HG02970 (cell line): Measurements from ENCODE around the gene EBI3.
"Not testable (repeated sequence)": the region's sequence is repeated elsewhere in the genome, so short reads cannot be mapped to it uniquely, and the experiment has no call there.

ENCODE experiments used
- ATAC-seq: cut with Tn5 transposase; IDR thresholded peaks from one replicate; pipeline ENCODE4 v1.9.1; 2021; ENCODE audit warnings: mild to moderate bottlenecking, moderate library complexity, moderate number of reproducible peaks; ENCODE audit not compliant: unreplicated experiment, low FRiP score

EBI3 gene

DNA sequence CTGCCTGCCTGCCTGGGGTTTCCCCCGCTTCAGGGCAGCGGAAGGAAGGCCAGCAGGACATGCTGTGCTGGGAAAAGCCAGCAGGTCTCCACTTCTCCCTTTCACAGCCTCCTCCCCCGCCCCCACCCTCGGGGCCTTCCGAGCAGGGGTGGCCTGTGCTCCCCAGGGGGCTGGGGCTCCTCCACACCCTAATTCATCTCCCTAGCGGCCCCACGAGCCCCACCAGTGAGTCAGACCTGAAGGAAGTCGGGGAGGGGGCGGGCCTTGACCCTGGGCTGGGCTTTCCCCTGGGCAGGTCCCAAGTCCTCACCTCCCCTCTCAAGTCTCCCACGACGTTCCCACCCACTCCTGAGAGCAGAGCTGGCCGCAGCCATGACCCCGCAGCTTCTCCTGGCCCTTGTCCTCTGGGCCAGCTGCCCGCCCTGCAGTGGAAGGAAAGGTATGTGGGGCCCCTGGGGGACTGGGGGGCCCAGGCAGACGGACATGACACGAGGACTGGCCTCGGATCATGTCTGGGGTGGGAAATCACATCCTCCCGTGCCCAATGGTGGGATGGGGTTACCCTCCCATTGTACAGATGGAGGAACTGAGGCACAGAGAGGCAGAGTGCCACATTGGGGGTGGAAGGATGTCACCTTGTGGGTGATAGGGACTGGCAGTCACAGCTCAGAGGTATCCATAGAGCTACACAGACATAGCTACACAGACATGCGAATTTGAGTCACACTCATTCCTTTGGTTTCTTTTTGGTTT, at the start of gene EBI3:
Gene EBI3, plus strand, starts transcription at position 345 of the 753 bp plus-strand sequence. Its CDS starts 28 bp downstream, at position 373.
- ATAC-seq = peak; percentile 64

DNA sequence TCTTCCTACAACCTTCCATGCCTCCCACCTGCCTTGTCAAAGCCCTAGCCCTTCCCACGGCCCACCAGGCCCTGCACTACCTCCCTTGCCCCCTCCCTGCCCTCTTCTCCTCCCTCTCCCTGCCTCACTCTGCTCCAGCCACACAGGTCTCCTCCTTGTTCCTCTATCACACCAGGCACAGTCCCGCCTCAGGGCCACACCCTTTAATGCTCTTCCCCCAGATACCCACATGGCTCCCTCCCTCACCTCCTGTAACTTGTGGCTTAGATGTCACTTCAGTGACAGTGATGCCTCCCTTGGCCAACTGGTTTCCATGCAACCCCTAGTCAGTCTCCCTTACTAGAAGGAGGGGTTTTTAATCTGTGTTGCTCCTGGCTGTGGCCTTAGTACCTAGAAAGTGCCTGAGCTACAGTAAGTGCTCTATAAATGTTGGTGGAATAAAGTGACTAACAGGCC, 48.2 kb upstream of the EBI3 start:
- ATAC-seq = no peak

DNA sequence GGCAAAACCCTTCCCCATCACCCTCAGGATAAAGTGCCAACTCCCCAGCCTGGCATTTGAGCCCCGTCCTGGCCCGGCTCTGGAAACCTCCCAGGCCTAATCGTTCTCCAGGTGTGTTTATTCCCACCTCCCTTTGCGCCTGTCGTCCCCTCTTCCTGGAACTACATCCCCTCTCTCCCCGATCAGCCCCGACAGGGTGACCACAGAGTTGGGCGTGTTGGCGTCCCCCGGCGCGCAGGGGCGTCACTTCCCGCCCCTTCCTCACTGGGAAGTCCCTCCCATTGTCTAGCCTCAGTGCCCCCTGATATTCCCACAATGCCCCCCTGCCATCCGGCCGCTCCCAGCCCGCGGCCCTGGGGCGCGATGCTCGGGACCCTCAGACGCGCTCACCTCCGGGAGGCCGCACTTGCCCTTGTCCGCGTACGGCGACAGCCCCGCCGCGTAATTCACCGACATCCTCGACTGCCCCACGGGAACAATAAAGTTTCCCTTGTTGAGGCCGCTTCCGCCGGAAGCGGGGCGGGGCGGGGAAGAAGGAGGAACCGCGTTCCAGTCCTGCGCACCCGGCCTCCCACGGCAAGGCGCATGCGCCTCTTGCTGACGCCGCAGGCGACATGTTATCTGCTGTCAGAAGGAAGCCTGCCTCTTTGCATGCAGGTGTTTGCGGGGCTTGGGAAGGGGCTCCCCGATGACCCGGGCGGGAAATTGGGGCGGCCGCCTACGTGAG, 47.1 kb upstream of the EBI3 start, which contains the start of the genes ANKRD24 and SIRT6:
Gene ANKRD24, plus strand, starts transcription at position 606 of the 727 bp plus-strand sequence. CDS start 3,737 bp downstream, outside the sequence.
Gene SIRT6, minus strand, starts transcription at position 480 of the 727 bp plus-strand sequence. Its CDS starts 24 bp downstream, at position 456.
- peak; percentile 80 for ATAC-seq

DNA sequence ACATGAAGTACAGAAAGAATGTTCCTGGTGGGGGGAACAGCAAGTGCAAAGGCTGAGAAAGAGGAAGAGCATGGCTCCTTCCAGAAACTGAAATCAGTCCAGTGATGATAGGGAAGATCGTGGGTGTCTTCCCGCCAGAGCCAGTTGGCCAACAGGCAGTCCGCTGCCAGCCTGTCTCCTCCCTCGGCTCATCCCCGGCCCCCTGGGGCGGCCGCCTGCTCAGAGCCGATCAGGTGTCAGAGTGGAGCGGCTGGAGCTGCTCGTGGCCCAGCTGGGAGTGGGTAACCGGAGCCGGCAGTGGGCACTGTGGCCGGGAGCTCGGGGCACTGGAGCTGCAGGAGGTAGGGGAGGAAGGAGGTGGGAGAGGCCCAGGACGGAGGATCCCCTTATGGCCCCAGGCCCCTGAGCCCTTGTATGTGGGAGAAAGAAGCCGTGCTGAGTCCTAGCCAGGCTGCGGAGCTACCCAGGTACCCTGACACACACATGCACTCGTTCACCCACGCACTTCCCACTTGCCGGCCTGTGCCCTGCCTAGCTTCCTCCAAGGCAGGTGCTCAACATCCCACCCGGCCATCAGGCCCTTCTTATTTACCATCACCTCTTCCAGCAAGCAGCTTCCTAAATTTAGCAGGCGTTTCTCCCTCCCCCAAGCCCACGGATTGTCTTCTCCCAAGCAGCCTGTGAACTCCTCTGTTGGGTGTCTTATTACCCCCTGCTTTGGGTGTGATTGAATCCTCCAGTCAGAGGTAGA, 45.2 kb upstream of the EBI3 start:
- ATAC-seq = no peak

DNA sequence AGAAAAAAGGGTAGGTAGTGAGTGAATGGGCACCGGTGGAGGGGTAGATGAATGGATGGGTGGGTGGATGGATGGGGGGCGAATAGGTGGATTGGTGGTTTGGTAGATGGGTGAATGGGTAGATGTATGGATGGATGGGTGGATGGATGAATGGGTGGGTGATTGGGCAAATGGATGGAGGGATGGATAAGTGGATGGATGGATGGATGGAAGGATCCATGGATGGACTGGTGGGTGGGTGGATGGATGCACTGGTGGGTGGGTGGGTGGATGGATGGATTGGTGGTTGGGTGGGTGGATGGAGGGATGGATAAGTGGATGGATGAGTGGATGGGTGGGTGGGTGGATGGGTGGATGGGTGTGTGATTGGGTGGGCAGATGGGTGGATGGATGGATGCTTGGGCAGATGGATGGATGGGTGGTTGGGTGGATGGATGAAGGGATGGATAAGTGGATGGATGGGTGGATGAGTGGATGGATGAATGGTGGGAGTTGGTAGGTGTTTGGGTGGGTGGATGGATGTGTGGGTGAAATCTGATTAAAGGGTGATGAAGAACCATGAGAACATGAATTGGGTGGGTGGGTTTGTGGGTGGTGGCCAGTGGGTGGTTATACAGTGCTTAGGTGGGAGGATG, 44.5 kb upstream of the EBI3 start:
- no peak for ATAC-seq

DNA sequence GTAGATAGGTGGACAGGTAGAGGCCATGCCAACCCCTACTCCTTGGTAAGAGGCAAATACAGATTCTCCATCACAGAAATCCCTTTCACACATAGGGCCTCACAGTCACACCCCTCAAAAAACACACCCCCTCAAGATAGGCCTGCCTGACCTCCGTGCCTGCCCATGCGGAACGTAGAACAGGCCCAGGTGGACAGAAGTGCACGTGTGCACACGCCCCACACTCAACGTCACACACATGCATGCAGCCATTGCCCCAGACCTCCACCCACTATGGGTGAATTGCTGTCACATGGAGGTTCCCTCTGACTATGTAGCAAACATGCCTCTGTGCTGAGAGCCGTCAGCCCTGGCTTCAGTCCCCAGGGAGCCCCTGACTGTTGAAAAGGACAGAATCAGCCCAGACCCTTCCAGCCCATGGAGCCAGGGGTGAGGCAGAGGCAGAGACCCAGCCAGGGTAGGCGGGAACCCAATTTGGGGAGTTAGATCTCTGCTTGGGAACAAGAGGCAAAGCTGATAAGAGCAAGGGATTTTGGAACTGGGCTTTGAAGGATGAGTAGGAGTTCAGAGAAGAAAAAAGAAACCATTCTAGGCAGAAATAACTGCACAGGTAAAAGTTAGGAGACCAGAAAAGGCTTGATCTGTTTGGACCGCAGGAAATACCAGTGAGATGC, 43.8 kb upstream of the EBI3 start:
- no peak for ATAC-seq

DNA sequence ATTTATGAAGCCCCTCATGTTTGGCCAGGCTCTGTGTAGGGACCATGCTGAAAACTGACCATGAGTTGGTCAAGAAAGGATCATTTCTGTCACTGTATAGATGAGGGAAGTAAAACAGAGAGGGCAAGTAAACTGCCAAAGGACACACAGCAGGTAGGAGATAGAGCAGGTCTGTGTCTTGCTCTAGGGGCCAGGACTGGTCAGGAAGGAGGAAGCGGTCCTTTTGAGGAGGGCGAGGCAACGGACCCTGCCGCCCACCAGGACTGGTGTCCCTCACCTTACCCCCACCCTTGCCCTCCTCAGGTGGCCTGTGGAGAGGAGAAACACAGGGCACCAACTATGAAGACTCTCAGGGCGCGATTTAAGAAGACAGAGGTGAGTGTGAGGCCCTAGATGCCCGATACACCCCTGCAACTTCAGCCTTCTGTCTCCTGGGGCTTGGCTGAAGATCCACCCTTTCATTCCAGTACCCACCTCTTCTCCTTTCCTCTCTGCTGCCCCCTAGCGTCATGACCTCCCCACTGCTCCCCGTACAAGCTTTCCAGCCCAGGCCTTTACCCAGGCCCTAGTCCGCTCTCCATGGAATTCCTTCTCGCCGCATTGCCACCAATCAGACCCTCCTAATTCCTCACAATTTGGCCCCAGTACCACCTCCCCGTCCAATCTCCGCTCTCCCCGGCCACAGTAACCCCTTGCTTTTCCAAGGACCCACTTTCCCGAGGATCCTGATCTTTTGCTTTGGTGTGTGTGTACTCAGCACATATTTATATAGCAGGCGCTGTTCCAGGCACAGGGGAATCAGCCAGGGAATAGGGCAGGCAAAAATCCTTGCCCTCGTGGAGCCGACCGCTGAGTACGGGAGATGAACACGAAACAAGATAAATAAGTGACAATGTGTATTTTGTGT, 43.0 kb upstream of the EBI3 start:
- no peak for ATAC-seq

DNA sequence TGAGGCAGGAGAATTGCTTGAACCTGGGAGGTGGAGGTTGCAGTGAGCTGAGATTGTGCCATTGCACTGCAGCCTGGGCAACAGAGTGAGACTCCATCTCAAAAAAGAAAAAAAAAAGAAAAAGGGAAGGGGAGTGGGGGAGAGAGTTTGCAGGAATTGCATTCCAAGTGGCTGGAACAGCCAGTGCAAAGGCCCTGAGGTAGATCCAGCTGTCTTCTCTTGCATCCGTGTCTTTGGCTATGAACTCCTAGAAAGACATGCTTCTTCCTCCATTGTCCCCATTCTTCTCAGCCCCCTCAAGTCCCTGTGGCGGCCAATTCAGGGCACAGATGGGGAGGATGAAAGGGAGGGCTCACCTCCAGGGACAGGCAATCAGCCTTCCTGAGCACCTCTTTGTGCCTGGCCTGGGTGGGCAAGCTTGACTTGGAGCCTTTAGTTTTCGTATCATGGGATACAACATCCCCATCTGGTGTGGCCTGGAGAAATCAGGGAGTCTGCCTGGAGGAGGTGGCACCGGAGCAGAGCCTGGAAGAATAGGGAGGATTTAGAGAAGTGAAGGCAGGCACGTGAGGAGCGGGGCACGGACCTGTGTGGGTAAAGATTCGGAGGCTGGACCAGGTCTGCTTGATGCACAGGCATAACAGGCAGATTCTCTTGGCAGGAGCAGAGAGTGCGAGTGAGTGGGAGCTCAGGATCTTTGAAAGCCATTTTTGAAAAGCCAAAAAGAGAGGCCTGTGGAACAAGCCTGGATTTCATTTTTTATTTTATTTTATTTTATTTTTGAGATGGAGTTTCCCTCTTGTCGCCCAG, 41.8 kb upstream of the EBI3 start:
- no peak for ATAC-seq

DNA sequence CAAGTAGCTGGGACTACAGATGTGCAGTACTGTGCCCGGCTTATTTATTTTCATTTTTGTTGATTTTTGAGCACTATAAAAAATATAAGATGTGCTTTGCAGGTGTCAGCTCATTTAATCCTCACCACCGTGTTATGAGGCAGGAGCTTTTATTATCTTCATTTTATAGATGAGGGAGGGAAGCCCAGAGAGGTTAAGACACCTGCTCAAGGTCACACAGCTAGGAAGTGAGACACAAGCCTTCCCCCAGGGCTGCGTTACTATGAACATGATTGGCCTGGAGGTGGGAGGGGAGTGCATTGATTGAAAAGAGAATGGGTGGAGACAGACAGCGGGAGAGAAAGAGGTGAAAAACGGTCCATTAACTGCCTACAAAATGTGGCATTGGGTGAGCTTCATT, 39.7 kb upstream of the EBI3 start:
- no peak for ATAC-seq

DNA sequence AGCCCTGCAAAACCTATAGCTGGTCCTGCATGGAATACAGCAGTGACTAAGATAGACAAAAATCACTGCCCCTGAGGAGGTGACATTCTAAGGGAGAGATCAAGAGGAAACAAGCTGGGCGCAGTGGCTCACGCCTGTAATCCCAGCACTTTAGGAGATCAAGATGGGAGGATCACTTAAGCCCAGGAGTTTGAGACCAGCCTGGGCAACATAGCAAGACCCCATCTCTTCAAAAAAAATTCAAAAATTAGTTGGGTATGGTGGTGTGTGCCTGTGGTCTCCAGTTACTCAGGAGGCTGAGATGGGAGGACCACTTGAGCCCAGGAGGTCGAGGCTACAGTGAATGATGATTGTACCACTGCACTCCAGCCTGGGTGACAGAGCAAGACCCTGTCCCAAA, 36.8 kb upstream of the EBI3 start:
- not testable (repeated sequence) for ATAC-seq

DNA sequence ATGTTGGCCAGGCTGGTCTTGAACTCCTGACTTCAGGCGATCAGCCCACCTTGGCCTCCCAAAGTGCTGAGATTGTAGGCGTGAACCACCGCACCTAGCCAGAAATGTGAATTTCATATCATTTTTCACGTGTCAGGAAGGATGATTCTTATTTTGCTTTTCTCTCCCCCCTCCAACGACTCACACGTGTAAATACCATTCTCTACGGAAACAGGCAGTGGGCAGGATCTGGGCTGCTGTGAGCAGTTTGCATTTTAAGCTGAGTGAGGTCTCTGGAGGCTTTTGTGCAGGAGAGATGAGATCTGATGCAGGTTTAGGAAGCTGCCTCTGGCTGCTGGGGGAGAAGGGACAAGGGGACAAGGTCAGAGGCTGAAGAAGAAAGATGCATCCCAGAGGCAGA, 35.0 kb upstream of the EBI3 start:
- ATAC-seq = no peak

DNA sequence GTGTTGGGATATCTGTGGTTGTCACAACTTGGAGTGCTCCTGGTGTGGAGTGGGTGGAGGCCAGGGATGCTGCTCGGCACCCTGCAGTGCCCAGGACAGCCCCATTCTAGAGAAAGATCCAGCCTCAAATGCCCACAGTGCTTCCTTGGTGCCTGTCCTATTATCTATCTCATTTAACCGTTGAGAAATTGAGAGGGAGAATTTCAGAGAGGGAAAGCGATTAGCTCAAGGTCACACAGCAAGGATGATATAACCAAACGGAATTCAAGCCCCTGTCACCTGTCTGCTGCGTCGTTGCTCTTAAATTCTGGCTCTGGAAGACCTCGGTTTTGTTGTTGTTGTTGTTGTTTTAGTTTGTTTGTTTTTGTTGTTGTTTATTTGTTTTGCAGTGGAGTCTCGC, 33.3 kb upstream of the EBI3 start:
- ATAC-seq = no peak

DNA sequence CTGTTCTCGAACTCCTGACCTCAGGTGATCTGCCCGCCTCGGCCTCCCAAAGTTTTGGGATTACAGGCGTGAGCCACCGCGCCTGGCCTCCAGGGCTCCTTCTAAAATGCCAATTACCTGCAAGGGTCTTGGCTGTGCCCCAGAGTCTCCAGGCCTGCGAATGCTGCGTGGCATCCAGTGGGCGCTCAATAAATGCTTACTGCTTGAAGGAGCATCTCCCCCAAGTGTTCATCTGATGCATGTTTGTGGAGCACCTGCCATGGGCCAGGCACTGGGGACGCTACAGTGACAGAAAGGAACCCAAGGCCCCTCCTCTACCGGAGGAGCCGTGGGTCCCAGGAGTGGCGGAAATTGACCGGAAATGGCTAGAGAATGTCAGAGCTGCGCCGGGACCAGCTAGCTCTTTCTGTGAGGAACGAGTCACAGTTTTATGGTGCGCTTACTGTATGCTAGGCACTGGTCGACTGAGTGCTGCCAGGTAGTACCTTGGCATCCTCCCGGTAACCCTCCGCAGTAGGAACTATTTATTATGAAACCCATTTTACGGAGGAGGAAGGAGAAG, 32.7 kb upstream of the EBI3 start:
- no peak for ATAC-seq

DNA sequence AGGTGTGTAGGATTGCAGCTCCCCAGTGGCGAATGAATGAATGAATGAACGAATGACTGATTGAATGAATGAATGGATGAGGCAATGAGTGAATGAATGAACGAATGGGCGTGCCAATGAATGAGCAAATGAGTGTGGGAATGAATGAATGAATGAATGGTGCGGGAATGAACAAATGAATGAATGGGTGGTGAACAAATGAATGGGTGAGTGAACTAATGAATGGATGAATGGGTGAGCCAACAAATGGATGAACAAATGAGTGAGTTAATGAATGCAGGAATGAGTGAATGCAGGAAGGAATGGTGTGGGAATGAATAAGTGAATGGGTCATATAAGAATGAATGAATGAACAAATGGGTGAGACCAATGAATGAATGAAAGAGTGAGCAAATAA, 32.1 kb upstream of the EBI3 start:
- ATAC-seq = no peak

DNA sequence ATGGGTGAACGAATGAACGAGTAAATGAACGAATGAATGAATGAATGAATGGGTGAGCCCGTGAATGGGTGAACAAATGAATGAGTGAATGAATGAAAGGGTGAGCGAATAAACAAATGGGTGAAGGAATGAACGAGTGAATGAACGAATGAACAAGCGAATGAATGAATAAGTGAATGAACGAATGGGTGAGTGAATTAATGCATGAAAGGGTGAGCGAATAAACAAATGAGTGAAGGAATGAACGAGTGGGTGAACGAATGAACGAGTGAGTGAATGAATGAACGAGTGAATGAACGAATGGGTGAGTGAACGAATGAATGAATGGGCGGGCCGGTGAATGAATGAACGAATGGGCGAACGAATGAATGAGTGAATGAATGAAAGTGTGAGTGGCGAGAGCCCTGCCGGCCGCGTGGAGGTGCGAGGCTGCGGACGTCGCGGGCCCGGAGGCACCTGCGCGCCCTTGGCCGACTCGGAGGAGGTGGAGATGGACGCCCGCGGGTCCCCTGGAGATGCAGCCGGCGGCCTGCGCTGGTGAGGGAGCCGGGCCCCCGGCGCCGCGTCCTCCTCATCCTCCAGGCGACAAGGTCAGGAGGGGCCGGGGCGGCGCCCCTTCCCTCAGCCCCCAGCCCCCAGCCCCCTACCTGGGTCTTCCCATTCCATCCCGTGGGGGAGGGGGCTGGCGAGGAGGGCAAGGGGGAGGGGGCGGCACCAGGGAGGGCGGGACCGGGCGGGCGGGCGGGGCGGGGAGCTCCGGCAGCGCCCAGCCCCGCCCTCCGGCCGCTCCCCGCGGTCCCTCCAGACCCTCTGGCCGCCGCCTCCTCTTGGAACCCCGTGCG, 31.5 kb upstream of the EBI3 start:
- ATAC-seq = no peak

DNA sequence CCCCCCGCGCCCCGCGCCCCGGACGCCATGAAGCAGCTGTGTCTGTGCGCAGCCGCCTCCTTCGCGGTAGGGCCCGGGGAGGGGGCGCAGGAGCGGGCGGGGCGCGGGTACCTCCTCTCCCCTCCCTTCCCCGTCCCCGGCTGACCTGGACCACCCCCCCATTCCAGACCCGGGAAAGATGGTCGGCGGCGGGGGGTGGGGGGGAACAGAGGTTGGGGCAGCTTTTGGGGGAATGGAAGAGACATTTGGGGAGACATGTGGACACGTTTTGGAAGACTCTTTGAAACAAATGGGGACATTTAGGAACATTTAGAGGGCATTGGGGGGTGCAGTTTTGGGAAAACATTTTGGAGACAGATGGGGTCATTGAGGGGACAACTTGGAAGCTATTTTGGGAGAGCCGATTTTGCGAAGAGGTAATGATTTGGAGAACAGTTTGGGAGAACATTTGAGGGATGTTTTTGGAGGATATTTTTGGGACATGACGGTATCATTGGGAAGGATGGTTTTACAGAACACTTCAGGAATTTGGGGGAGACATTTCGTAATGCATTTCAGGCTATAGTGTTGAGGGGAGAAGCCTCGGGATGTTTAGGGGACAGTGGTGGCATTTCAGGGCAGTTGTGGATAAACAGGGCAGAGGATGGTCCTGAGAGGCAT, 30.7 kb upstream of the EBI3 start:
- ATAC-seq = no peak
